ENCODE data around the gene SMYD4.
"Not testable (repeated sequence)": the region's sequence is repeated elsewhere in the genome, so short reads cannot be mapped to it uniquely, and the experiment has no call there.

Gene SMYD4, protein sequence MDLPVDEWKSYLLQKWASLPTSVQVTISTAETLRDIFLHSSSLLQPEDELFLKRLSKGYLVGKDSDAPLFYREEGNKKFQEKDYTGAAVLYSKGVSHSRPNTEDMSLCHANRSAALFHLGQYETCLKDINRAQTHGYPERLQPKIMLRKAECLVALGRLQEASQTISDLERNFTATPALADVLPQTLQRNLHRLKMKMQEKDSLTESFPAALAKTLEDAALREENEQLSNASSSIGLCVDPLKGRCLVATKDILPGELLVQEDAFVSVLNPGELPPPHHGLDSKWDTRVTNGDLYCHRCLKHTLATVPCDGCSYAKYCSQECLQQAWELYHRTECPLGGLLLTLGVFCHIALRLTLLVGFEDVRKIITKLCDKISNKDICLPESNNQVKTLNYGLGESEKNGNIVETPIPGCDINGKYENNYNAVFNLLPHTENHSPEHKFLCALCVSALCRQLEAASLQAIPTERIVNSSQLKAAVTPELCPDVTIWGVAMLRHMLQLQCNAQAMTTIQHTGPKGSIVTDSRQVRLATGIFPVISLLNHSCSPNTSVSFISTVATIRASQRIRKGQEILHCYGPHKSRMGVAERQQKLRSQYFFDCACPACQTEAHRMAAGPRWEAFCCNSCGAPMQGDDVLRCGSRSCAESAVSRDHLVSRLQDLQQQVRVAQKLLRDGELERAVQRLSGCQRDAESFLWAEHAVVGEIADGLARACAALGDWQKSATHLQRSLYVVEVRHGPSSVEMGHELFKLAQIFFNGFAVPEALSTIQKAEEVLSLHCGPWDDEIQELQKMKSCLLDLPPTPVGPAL

DNA sequence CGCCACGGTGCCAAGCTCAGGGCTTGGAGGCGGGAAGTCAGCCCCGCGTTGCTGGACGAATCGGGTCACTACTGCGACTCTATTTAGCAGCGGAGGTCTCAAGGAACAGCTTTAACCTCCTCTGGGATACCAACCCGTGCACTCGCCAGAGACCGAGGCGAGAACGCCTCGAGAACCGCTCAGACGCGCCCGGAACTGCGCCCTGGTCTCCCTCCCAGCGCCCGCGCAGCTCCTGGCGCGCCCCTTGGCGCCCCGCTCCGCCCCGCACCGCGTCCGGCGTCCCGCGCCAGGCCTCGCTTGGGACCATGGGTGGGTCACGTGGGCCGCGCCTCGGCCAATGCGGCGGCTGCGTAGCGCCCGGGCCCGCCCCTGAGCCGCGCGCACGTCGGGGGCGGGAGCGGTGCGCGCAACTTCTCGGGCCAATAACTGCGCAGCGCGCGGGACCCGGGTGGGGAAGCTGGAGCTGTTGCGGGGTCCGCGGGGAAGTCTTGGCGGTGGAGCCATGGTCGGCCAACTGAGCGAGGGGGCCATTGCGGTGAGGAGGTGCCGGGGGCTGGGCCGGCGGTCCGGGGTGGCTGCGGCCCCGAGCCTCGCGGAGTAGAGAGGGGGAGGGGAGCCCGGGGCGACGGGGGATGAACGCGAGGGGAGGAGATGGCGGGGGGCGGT, at the start of gene SMYD4, which contains the start of gene RPA1:
Gene SMYD4 (minus strand): TSS at position 311 of the 666 bp plus-strand sequence. CDS start 1,908 bp downstream, outside the sequence.
Gene RPA1 (plus strand): TSS at position 414 of the 666 bp plus-strand sequence. CDS start 89 bp downstream, at position 503.
- peaks cover 54% of the 10 kb centered on the region for H3K4me1 Mint-ChIP-seq
- H3K27me3 Mint-ChIP-seq, result no peaks in the 10 kb centered on the region
- H3K9me3 Mint-ChIP-seq, result no peaks in the 10 kb centered on the region
- peak within 1 kb of the TSS; percentile 78 for H3K27ac Mint-ChIP-seq
- peaks cover 28% of the 10 kb centered on the region for H3K36me3 Mint-ChIP-seq
- ATAC-seq, result peak; percentile 98
- peak within 1 kb of the TSS; percentile 88 for H3K4me3 Mint-ChIP-seq

GRCh38 chr17:1878419-1879121, 48.9 kb upstream of the SMYD4 start:
- Mint-ChIP-seq H3K4me1 (no peaks in the 10 kb centered on the region), H3K4me3 (no peak overlapping the region), H3K36me3 (peaks cover 67% of the 10 kb centered on the region), H3K27ac (no peak overlapping the region), H3K9me3 (no peaks in the 10 kb centered on the region), H3K27me3 (no peaks in the 10 kb centered on the region)
- ATAC-seq, result no peak

- Mint-ChIP-seq H3K4me3 (no peak overlapping the region), H3K36me3 (peaks cover 80% of the 10 kb centered on the region), H3K27me3 (no peaks in the 10 kb centered on the region), H3K9me3 (no peaks in the 10 kb centered on the region), H3K27ac (no peak overlapping the region), H3K4me1 (no peaks in the 10 kb centered on the region)
- ATAC-seq, result no peak
Measured at GRCh38 chr17:1875597-1875996, 45.9 kb upstream of the SMYD4 start.

DNA sequence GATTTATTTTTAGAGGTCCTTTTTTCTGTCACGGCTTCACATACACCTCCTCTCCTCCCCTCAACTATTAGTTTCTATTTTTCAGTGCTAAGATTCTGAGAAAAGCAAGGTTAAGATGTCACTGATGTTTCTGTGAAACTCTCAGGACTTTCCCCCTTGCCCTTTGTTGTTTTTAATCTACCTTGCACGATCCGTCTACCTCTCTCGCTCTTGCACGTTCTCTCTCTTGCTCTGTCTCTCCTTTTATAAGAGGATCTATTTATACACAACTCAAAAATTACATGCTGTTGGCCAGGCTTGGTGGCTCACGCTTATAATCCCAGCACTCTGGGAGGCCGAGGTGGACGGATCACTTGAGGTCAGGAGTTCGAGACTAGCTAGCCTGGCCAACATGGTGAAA, 43.7 kb upstream of the SMYD4 start:
- Mint-ChIP-seq H3K27ac (peak overlapping the region; percentile 26), H3K4me1 (no peaks in the 10 kb centered on the region), H3K4me3 (no peak overlapping the region), H3K27me3 (no peaks in the 10 kb centered on the region), H3K36me3 (peaks cover 64% of the 10 kb centered on the region), H3K9me3 (no peaks in the 10 kb centered on the region)
- ATAC-seq, result no peak

GRCh38 chr17:1872976-1873375, 43.3 kb upstream of the SMYD4 start:
- H3K36me3 Mint-ChIP-seq, result peaks cover 64% of the 10 kb centered on the region
- H3K4me1 Mint-ChIP-seq, result no peaks in the 10 kb centered on the region
- peak overlapping the region; percentile 26 for H3K27ac Mint-ChIP-seq
- H3K4me3 Mint-ChIP-seq, result no peak overlapping the region
- no peak for ATAC-seq
- no peaks in the 10 kb centered on the region for H3K27me3 Mint-ChIP-seq
- H3K9me3 Mint-ChIP-seq, result no peaks in the 10 kb centered on the region

GRCh38 chr17:1872254-1872653, 42.6 kb upstream of the SMYD4 start:
- peaks cover 61% of the 10 kb centered on the region for H3K36me3 Mint-ChIP-seq
- ATAC-seq, result no peak

DNA sequence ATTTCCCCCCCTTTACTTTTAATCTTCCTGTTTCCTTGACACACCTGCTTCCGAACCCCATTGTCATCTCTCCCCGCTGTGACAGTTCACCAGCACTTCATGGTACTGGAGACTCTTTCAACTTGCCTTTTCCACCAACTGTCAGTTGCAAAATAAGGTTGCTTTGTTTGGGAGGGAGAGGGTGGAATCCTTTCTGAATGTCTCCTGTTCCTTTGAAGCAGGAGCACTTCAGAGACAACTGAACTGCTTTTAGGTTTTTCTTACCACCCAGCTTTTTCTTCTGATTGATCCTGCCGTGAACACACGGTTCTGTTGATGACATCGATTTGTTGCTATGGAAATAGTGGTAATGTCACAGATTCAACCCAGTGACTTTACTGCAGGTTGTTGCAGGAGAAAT, 42.1 kb upstream of the SMYD4 start:
- no peaks in the 10 kb centered on the region for H3K4me1 Mint-ChIP-seq
- H3K36me3 Mint-ChIP-seq, result peaks cover 60% of the 10 kb centered on the region
- H3K4me3 Mint-ChIP-seq, result no peak overlapping the region
- no peaks in the 10 kb centered on the region for H3K9me3 Mint-ChIP-seq
- ATAC-seq, result no peak
- no peaks in the 10 kb centered on the region for H3K27me3 Mint-ChIP-seq
- H3K27ac Mint-ChIP-seq, result no peak overlapping the region

More at GRCh38 chr17:1872254-1872653, 42.6 kb upstream of the SMYD4 start:
- Mint-ChIP-seq H3K9me3 (no peaks in the 10 kb centered on the region), H3K27me3 (no peaks in the 10 kb centered on the region), H3K4me1 (no peaks in the 10 kb centered on the region), H3K27ac (no peak overlapping the region), H3K4me3 (no peak overlapping the region)

DNA sequence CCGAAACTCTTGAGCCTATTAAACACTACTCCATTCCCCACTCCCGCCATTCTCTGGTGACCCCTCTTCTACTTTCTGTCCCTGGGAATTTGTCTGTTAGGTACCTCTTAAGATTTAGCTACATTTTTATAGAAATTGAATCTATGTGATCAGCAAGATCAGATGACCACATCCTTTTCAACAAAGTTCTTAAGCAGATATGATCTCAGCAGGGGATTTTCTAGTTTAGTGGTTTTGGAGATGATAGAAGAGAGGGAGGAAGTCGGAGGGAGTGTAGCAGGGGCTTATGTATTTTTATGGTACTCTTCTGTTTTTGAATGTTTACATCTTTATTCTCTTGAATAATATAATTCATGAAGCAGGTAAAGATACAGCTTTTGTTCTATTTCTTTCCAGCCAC, 40.9 kb upstream of the SMYD4 start:
- ATAC-seq, result no peak
- Mint-ChIP-seq H3K4me1 (no peaks in the 10 kb centered on the region), H3K27me3 (no peaks in the 10 kb centered on the region), H3K36me3 (peaks cover 52% of the 10 kb centered on the region), H3K27ac (no peak overlapping the region), H3K4me3 (no peak overlapping the region), H3K9me3 (no peaks in the 10 kb centered on the region)

- H3K27ac Mint-ChIP-seq, result no peak overlapping the region
- no peaks in the 10 kb centered on the region for H3K27me3 Mint-ChIP-seq
- H3K9me3 Mint-ChIP-seq, result no peaks in the 10 kb centered on the region
- no peak for ATAC-seq
- peaks cover 27% of the 10 kb centered on the region for H3K36me3 Mint-ChIP-seq
- H3K4me1 Mint-ChIP-seq, result no peaks in the 10 kb centered on the region
- no peak overlapping the region for H3K4me3 Mint-ChIP-seq
Measured at GRCh38 chr17:1868090-1868489, 38.4 kb upstream of the SMYD4 start.

GRCh38 chr17:1867307-1867706, 37.6 kb upstream of the SMYD4 start:
- H3K27ac Mint-ChIP-seq, result no peak overlapping the region
- H3K36me3 Mint-ChIP-seq, result peaks cover 21% of the 10 kb centered on the region
- no peaks in the 10 kb centered on the region for H3K27me3 Mint-ChIP-seq
- no peak for ATAC-seq
- H3K4me1 Mint-ChIP-seq, result no peaks in the 10 kb centered on the region
- H3K9me3 Mint-ChIP-seq, result no peaks in the 10 kb centered on the region
- no peak overlapping the region for H3K4me3 Mint-ChIP-seq

DNA sequence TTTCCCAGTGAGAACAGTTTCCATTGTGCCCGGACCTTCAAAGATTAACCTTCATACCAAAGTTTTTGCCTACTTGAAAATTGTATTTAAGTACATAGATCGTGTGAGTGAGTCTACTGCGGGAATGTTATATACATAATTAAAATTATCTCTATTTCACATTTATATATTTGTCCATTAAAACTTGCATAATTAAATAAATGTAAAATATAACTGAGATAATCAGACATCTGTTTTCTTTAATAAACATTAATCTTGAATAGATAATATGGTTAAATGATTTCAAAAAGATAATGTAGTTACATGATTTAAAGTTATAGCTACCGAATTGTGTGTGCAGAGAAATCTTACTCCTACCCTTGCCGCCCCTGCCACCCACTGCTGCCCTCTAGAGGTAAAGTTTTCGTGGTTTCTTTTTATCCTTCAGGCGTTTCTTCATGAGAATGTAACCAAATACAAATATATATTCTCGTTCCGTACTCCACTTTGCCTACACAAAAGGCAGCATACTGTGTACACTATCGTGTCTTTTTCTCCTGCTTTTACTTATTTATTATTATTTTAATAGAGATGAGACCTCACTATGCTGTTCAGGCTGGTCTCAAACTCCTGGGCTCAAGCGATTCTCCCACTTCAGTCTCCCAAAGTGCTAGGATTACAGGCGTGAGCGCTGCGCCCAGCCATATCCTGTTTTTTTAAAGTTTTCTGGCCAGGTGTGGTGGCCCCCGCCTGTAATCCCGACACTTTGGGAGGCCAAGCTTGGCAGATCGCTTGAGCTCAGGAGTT, 35.7 kb upstream of the SMYD4 start:
- Mint-ChIP-seq H3K27ac (no peak overlapping the region), H3K4me3 (no peak overlapping the region), H3K27me3 (no peaks in the 10 kb centered on the region), H3K4me1 (no peaks in the 10 kb centered on the region), H3K9me3 (no peaks in the 10 kb centered on the region), H3K36me3 (peaks cover 24% of the 10 kb centered on the region)
- no peak for ATAC-seq

GRCh38 chr17:1861391-1862010, 31.8 kb upstream of the SMYD4 start:
- H3K27ac Mint-ChIP-seq, result no peak overlapping the region
- no peak for ATAC-seq
- H3K9me3 Mint-ChIP-seq, result no peaks in the 10 kb centered on the region

GRCh38 chr17:1860978-1861377, 31.3 kb upstream of the SMYD4 start:
- peaks cover 31% of the 10 kb centered on the region for H3K36me3 Mint-ChIP-seq
- no peak overlapping the region for H3K27ac Mint-ChIP-seq
- no peaks in the 10 kb centered on the region for H3K9me3 Mint-ChIP-seq
- no peaks in the 10 kb centered on the region for H3K27me3 Mint-ChIP-seq
- ATAC-seq, result no peak
- no peak overlapping the region for H3K4me3 Mint-ChIP-seq
- no peaks in the 10 kb centered on the region for H3K4me1 Mint-ChIP-seq

More at GRCh38 chr17:1861391-1862010, 31.8 kb upstream of the SMYD4 start:
- H3K27me3 Mint-ChIP-seq, result no peaks in the 10 kb centered on the region
- no peak overlapping the region for H3K4me3 Mint-ChIP-seq
- H3K4me1 Mint-ChIP-seq, result no peaks in the 10 kb centered on the region
- peaks cover 32% of the 10 kb centered on the region for H3K36me3 Mint-ChIP-seq

DNA sequence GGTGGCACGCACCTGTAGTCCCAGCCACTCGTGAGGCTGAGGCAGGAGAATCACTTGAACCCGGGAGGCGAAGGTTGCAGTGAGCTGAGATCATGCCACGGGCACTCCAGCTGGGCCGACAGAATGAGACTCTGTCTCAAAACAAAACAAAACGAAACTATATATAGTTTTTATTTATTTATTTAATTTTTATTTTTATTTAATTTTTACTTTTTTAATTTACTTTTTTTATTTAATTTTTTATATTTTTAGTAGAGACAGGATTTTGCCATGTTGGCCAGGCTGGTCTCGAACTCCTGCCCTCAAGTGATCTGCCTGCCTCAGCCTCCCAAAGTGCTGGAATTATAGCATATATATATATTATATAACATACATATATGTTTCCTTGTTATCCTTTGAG, 26.8 kb upstream of the SMYD4 start:
- not testable (repeated sequence) for H3K9me3 Mint-ChIP-seq, ATAC-seq, H3K27ac Mint-ChIP-seq, H3K4me3 Mint-ChIP-seq, H3K27me3 Mint-ChIP-seq
- Mint-ChIP-seq H3K36me3 (peaks cover 58% of the 10 kb centered on the region), H3K4me1 (peaks cover 12% of the 10 kb centered on the region)
